ENCODE data around the gene RNF225. TPM values are rescaled to one million over a fixed set of nuclear protein-coding genes. Genes with fewer than 3 reads are reported as not detected.

RNF225 gene
- total and polyA plus RNA-seq, 5 experiments from 2014 or later: 0.39 to 1.2 TPM; not detected in 3

GRCh38 chr19:58353717-58354477 lies 41.6 kb upstream of the RNF225 start:
- Mint-ChIP-seq H3K36me3 (peaks cover 0 to 11% (median 7%) of the 10 kb centered on the region in 3 donors), H3K4me3 (peak overlapping the region in 2 of 10 donors; percentile 7 to 29), H3K9me3 (peaks cover 0 to 2% (median 0%) of the 10 kb centered on the region in 9 donors), H3K4me1 (peaks cover 18 to 42% (median 28%) of the 10 kb centered on the region in 4 donors), H3K27ac (no peak overlapping the region), H3K27me3 (no peaks in the 10 kb centered on the region)
- no peak for DNase-seq
- POLR2A ChIA-PET: interaction anchor here (0.5 to 1.3 kb wide), 3 partner anchors 9 to 22 kb away, joined by 3 to 6 read pairs (median 4); partner anchors contain the start of gene ZNF497
- ATAC-seq: no peak

- H3K4me3 Mint-ChIP-seq: peak overlapping the region in 2 of 10 donors; percentile 7 to 29
- peaks cover 15 to 38% (median 22%) of the 10 kb centered on the region in 4 donors for H3K4me1 Mint-ChIP-seq
- H3K27me3 Mint-ChIP-seq: no peaks in the 10 kb centered on the region
- POLR2A ChIA-PET: interaction anchor here (1.1 to 5.0 kb wide), 4 partner anchors 7 to 33 kb away, joined by 3 to 72 read pairs (median 12); partner anchors contain the start of genes RPS5 and ZNF497
- no peak for ATAC-seq
- peaks cover 0 to 8% (median 7%) of the 10 kb centered on the region in 3 donors for H3K36me3 Mint-ChIP-seq
- H3K9me3 Mint-ChIP-seq: peaks cover 0 to 2% (median 0%) of the 10 kb centered on the region in 9 donors
- H3K27ac Mint-ChIP-seq: peak overlapping the region in 2 of 10 donors; percentile 46 to 61
- no peak for DNase-seq
Observed at GRCh38 chr19:58354478-58355030, 40.9 kb upstream of the RNF225 start.

- ATAC-seq: no peak
- DNase-seq: no peak
- Mint-ChIP-seq H3K36me3 (peaks cover 0 to 6% (median 5%) of the 10 kb centered on the region in 3 donors), H3K9me3 (no peaks in the 10 kb centered on the region), H3K4me3 (peak overlapping the region; percentile 51 to 85 (median 66)), H3K27me3 (no peaks in the 10 kb centered on the region), H3K4me1 (peaks cover 13 to 36% (median 20%) of the 10 kb centered on the region in 4 donors), H3K27ac (peak overlapping the region in 8 of 10 donors; percentile 21 to 87 (median 40))
- POLR2A ChIA-PET: interaction anchor here (0.7 to 5.0 kb wide), 7 partner anchors 7 to 172 kb away, joined by 3 to 72 read pairs (median 7); partner anchors contain the start of genes RPS5, ZNF274, ZNF497 and ZSCAN22
Observed at GRCh38 chr19:58355215-58355796, 40.1 kb upstream of the RNF225 start.

- Mint-ChIP-seq H3K4me3 (peak overlapping the region; percentile 65 to 85 (median 72)), H3K27me3 (no peaks in the 10 kb centered on the region), H3K27ac (peak overlapping the region in 8 of 10 donors; percentile 37 to 87 (median 71)), H3K36me3 (peaks cover 0 to 5% (median 2%) of the 10 kb centered on the region in 3 donors), H3K9me3 (no peaks in the 10 kb centered on the region), H3K4me1 (peaks cover 13 to 36% (median 20%) of the 10 kb centered on the region in 4 donors)
- POLR2A ChIA-PET: interaction anchor here (0.6 to 5.0 kb wide), 22 partner anchors 9 to 297 kb away, joined by 3 to 72 read pairs (median 4); partner anchors contain the start of genes RPS5, UBE2M, ZBTB45 and ZNF132
- ATAC-seq (peak; percentile 80 to 81), DNase-seq (peak; percentile 25 to 76 (median 54))
Observed at GRCh38 chr19:58355908-58356765, 39.3 kb upstream of the RNF225 start.

- DNase-seq (peak in 1 of 10 donors; percentile 24), ATAC-seq (peak; percentile 2 to 11)
- Mint-ChIP-seq H3K27me3 (no peaks in the 10 kb centered on the region), H3K4me3 (peak overlapping the region; percentile 65 to 85 (median 72)), H3K9me3 (no peaks in the 10 kb centered on the region), H3K36me3 (peaks cover 0 to 2% (median under 1%) of the 10 kb centered on the region in 3 donors), H3K27ac (peak overlapping the region in 6 of 10 donors; percentile 25 to 80 (median 68)), H3K4me1 (peaks cover 15 to 38% (median 23%) of the 10 kb centered on the region in 4 donors)
- POLR2A ChIA-PET: interaction anchor here (0.6 to 5.0 kb wide), 21 partner anchors 10 to 298 kb away, joined by 3 to 72 read pairs (median 4); partner anchors contain the start of genes RPS5, UBE2M, ZBTB45 and ZNF132
Observed at GRCh38 chr19:58356766-58357480, 38.5 kb upstream of the RNF225 start.

- Mint-ChIP-seq H3K4me3 (peak overlapping the region in 8 of 10 donors; percentile 24 to 85 (median 56)), H3K9me3 (no peaks in the 10 kb centered on the region), H3K36me3 (no peaks in the 10 kb centered on the region), H3K4me1 (peaks cover 14 to 39% (median 26%) of the 10 kb centered on the region in 4 donors), H3K27me3 (no peaks in the 10 kb centered on the region), H3K27ac (peak overlapping the region in 3 of 10 donors; percentile 22 to 80 (median 62))
- POLR2A ChIA-PET: interaction anchor here (0.6 to 5.0 kb wide), 10 partner anchors 10 to 207 kb away, joined by 3 to 72 read pairs (median 4); partner anchors contain the start of genes UBE2M, ZBTB45, ZNF8 and ZSCAN22
- no peak for ATAC-seq
- no peak for DNase-seq
Observed at GRCh38 chr19:58357481-58358145, 37.8 kb upstream of the RNF225 start.

GRCh38 chr19:58361900-58362271 lies 33.6 kb upstream of the RNF225 start:
- POLR2A ChIA-PET: interaction anchor here (0.6 to 3.5 kb wide), 27 partner anchors 7 to 999 kb away, joined by 3 to 44 read pairs (median 8); partner anchors contain the start of genes ERVK3-1, MZF1, RPS5 and TRIM28

GRCh38 chr19:58362272-58362994 lies 33.0 kb upstream of the RNF225 start, which contains the start of gene ZNF497:
TSS of gene ZNF497 (minus strand) at chr19:58362751. CDS start at chr19:58357635, 5,116 bp downstream.
- POLR2A ChIA-PET: interaction anchor here (0.6 to 3.5 kb wide), 35 partner anchors 8 to 1171 kb away, joined by 3 to 44 read pairs (median 6); partner anchors contain the start of genes CHMP2A, ERVK3-1, MZF1 and RPS5
- no peaks in the 10 kb centered on the region for H3K9me3 Mint-ChIP-seq

More at GRCh38 chr19:58361900-58362271, 33.6 kb upstream of the RNF225 start:
- Mint-ChIP-seq H3K27ac (peak overlapping the region; percentile 85 to 97 (median 94)), H3K9me3 (no peaks in the 10 kb centered on the region), H3K27me3 (no peaks in the 10 kb centered on the region), H3K4me3 (peak overlapping the region; percentile 83 to 97 (median 93)), H3K4me1 (peaks cover 10 to 21% (median 18%) of the 10 kb centered on the region in 4 donors), H3K36me3 (no peaks in the 10 kb centered on the region)
- ATAC-seq (peak; percentile 4 to 14), DNase-seq (peak in 4 of 10 donors; percentile 29 to 75 (median 33))

GRCh38 chr19:58364146-58364545 lies 31.3 kb upstream of the RNF225 start:
- H3K4me3 Mint-ChIP-seq: peak overlapping the region in 7 of 10 donors; percentile 10 to 57 (median 34)
- POLR2A ChIA-PET: interaction anchor here (0.5 to 3.5 kb wide), 5 partner anchors 13 to 689 kb away, joined by 4 to 44 read pairs (median 7); partner anchors contain the start of gene ZNF837
- H3K36me3 Mint-ChIP-seq: no peaks in the 10 kb centered on the region
- DNase-seq (no peak), ATAC-seq (no peak)
- no peaks in the 10 kb centered on the region for H3K27me3 Mint-ChIP-seq
- no peaks in the 10 kb centered on the region for H3K9me3 Mint-ChIP-seq
- H3K4me1 Mint-ChIP-seq: peaks cover 7 to 17% (median 12%) of the 10 kb centered on the region in 4 donors
- peak overlapping the region in 2 of 10 donors; percentile 13 to 15 for H3K27ac Mint-ChIP-seq

More at GRCh38 chr19:58362272-58362994, 33.0 kb upstream of the RNF225 start, which contains the start of gene ZNF497:
- no peaks in the 10 kb centered on the region for H3K27me3 Mint-ChIP-seq
- H3K27ac Mint-ChIP-seq: peak within 1 kb of the TSS; percentile 85 to 97 (median 94)
- H3K36me3 Mint-ChIP-seq: no peaks in the 10 kb centered on the region
- DNase-seq (peak; percentile 94 to 98 (median 96)), ATAC-seq (peak; percentile 86 to 88)
- peaks cover 10 to 18% (median 16%) of the 10 kb centered on the region in 4 donors for H3K4me1 Mint-ChIP-seq
- peak within 1 kb of the TSS; percentile 83 to 97 (median 93) for H3K4me3 Mint-ChIP-seq
